Ishikawa (cell line): ENCODE results near the gene RALGPS1.

Experiments
- CEBPB ChIP-seq: IDR thresholded peaks from 2 replicates; pipeline ENCODE4 v1.6.1; 2012
- EP300 ChIP-seq: IDR thresholded peaks from 2 replicates; pipeline ENCODE4 v1.6.1; 2012; ENCODE audit warnings: borderline replicate concordance
- FOXM1 ChIP-seq: IDR thresholded peaks from 2 replicates; pipeline ENCODE4 v1.6.1; 2012; ENCODE audit warnings: low read depth, borderline replicate concordance
- MAX ChIP-seq: IDR thresholded peaks from 2 replicates; pipeline ENCODE4 v1.6.1; 2012
- RAD21 ChIP-seq: IDR thresholded peaks from 2 replicates; pipeline ENCODE4 v1.6.1; 2012; ENCODE audit warnings: low read depth
- REST ChIP-seq: IDR thresholded peaks from 2 replicates; pipeline ENCODE4 v1.6.1; 2012; ENCODE audit warnings: low read depth, mild to moderate bottlenecking

- no peak for TF ChIP-seq EP300
- TF ChIP-seq RAD21: no peak
- TF ChIP-seq MAX: no peak
- TF ChIP-seq CEBPB: no peak
- no peak for TF ChIP-seq REST
- no peak for TF ChIP-seq FOXM1
Measured at GRCh38 chr9:127248241-127248640, 333.7 kb downstream of the RALGPS1 start.
